ENCODE data around the gene ZNF57. TPM values are rescaled to one million over a fixed set of nuclear protein-coding genes. Genes with fewer than 3 reads are reported as not detected.
"Not testable (repeated sequence)": the region's sequence is repeated elsewhere in the genome, so short reads cannot be mapped to it uniquely, and the experiment has no call there.

The ZNF57 gene
- polyA plus RNA-seq, 3 donors from 2014 or later: 3.4 to 8.5 (median 3.7) TPM

DNA sequence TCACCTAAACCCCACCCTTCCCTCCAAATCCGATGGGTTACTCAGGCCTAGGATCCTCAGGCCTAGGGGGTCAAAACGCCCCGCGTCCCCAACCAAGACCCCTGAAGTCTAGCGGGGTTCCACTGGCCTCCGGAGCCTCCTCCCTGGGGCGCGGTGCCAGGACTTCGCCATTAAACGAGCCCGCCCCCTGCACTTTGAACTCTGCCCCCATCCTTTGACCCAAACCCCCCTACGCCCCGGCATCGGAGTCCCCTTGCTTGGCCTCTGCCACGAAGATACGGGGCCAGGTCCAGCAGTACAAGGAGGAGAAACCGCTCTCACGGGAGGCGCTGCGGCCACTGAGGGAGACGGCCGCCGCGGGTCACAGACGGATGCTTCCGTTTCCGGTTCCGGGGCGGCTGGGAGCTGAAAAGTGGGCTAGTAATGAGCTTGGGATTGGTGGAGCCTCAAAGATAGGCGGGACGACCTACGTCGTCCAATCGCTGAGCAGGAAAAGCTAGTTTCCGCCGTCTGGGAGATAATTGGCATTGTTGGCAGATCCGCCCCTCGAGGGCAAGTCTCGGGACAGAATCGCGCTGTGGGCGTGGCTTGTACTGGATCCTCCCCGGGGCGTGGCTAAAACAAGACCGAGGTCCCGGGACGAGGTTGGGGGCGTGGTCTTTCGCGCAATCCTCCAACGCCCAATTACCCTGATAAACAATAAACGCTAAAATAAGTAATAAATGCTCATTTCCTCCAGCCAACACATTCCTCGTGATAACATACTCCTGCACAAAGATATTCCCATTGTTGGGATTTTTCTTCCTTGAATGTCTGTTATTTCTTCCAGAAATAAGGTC is 49.8 kb downstream of the ZNF57 start:
- Mint-ChIP-seq H3K27me3 (ENCODE audit: low read depth in 3 of 3) (peaks cover 6% of the 10 kb centered on the region in 3 donors), H3K27ac (peak overlapping the region; percentile 89 to 99 (median 98)), H3K9me3 (no peaks in the 10 kb centered on the region), H3K4me3 (peak overlapping the region; percentile 93 to 99 (median 94)), H3K4me1 (peaks cover 25 to 32% of the 10 kb centered on the region in 2 donors), H3K36me3 (no peaks in the 10 kb centered on the region)
- DNase-seq: peak; percentile 100

GRCh38 chr19:2952953-2953481 is 52.3 kb downstream of the ZNF57 start:
- Mint-ChIP-seq H3K27me3 (ENCODE audit: low read depth in 3 of 3) (peaks cover 6% of the 10 kb centered on the region in 3 donors), H3K9me3 (no peaks in the 10 kb centered on the region), H3K4me1 (peaks cover 21 to 26% of the 10 kb centered on the region in 2 donors), H3K4me3 (no peak overlapping the region), H3K36me3 (no peaks in the 10 kb centered on the region), H3K27ac (no peak overlapping the region)
- DNase-seq: no peak

- Mint-ChIP-seq H3K36me3 (peaks cover 0 to 4% (median 0%) of the 10 kb centered on the region in 3 donors), H3K9me3 (no peaks in the 10 kb centered on the region), H3K4me3 (no peak overlapping the region), H3K27me3 (ENCODE audit: low read depth in 3 of 3) (peaks cover 0 to 7% (median 2%) of the 10 kb centered on the region in 3 donors), H3K4me1 (peaks cover under 1 to 4% of the 10 kb centered on the region in 2 donors), H3K27ac (no peak overlapping the region)
- no peak for DNase-seq
Observed at GRCh38 chr19:2957160-2957559, 56.4 kb downstream of the ZNF57 start.

DNA sequence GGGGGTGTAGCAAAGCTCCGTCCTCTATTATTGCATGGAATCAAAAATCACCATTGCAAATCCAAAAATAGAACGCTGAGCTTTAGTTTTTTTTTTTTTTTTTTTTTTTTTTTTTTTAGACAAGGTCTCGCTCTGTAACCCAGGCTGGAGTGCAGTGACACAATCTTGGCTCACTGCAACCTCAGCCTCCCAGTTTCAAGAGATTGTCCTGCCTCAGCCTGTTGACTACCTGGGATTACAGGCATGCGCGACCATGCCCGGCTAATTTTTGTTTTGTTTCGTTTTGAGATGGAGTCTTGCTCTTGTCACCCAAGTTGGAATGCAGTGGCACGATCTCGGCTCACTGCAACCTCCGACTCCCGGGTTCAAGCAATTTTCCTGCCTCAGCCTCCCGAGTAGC is 59.4 kb downstream of the ZNF57 start:
- H3K4me1 Mint-ChIP-seq: peaks cover 2 to 7% of the 10 kb centered on the region in 2 donors
- H3K4me3 Mint-ChIP-seq: no peak overlapping the region
- peaks cover under 1 to 7% (median 2%) of the 10 kb centered on the region in 3 donors for H3K27me3 Mint-ChIP-seq (ENCODE audit: low read depth in 3 of 3)
- no peak for DNase-seq
- peaks cover 0 to 4% (median 0%) of the 10 kb centered on the region in 3 donors for H3K36me3 Mint-ChIP-seq
- H3K9me3 Mint-ChIP-seq: no peaks in the 10 kb centered on the region
- H3K27ac Mint-ChIP-seq: no peak overlapping the region

DNA sequence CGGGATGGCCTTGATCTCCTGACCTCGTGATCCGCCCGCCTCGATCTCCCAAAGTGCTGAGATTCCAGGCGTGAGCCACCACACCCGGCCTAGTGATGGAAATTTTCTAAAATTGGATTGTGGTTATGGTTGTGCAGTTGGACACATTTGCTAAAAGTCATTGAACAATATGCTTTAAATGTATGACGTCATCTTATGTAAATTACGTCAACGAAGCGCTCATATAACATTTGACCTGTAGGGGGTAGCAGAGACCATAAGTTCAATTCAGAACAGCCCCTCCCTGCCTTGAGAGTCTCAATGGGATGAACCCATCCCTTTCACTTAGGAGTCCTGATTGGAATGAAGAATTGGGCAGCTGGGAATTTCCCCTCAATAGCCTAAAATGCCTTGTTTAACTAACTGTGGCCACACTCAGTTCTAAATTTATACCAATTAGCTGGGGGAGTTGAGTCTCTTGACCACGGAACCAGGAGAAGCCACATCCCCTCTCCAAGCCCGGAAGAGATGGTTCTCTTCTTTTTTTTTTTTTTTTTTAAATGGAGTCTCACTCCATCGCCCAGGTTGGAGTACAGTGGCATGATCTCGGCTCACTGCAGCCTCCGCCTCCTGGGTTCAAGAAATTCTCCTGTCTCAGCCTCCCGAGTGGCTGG is 61.4 kb downstream of the ZNF57 start:
- Mint-ChIP-seq H3K27me3 (ENCODE audit: low read depth in 3 of 3) (peaks cover 2 to 7% (median 2%) of the 10 kb centered on the region in 3 donors), H3K4me3 (no peak overlapping the region), H3K9me3 (no peaks in the 10 kb centered on the region), H3K27ac (peak overlapping the region in 4 of 6 donors; percentile 65 to 93 (median 78)), H3K36me3 (peaks cover 0 to 4% (median 0%) of the 10 kb centered on the region in 3 donors), H3K4me1 (peaks cover 2 to 7% of the 10 kb centered on the region in 2 donors)
- DNase-seq: peak; percentile 71 to 81 (median 75)

DNA sequence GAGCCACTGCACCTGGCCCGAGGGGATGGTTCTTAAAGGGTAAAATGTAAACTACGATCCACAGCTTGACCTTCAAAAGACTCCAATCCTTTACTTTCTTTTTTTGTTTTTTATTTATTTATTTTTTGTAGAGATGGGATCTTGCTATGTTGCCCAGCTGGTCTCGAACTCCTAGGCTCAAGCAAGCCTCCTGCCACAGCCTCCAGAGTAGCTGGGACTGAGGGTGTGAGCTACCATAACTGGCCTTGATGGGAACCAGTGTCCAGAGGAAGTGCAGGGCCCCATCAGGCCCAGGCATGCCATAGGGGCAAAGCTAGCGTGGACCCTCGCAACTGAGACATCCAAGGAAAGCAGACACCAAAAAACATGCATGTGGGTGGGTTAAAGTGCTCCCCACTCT is 62.4 kb downstream of the ZNF57 start:
- Mint-ChIP-seq H3K9me3 (no peaks in the 10 kb centered on the region), H3K27ac (no peak overlapping the region), H3K27me3 (ENCODE audit: low read depth in 3 of 3) (peaks cover 2 to 7% (median 2%) of the 10 kb centered on the region in 3 donors)

GRCh38 chr19:2963631-2964030 is 62.9 kb downstream of the ZNF57 start:
- H3K27me3 Mint-ChIP-seq (ENCODE audit: low read depth in 3 of 3); DNase-seq; H3K36me3 Mint-ChIP-seq; H3K9me3 Mint-ChIP-seq; H3K4me3 Mint-ChIP-seq; H3K4me1 Mint-ChIP-seq: not testable (repeated sequence)
- H3K27ac Mint-ChIP-seq: peak overlapping the region in 1 of 6 donors; percentile 10

More for the DNA sequence above, 62.4 kb downstream of the ZNF57 start:
- DNase-seq: no peak
- Mint-ChIP-seq H3K4me1 (peaks cover 2 to 7% of the 10 kb centered on the region in 2 donors), H3K4me3 (no peak overlapping the region), H3K36me3 (peaks cover 0 to 4% (median 0%) of the 10 kb centered on the region in 3 donors)

DNA sequence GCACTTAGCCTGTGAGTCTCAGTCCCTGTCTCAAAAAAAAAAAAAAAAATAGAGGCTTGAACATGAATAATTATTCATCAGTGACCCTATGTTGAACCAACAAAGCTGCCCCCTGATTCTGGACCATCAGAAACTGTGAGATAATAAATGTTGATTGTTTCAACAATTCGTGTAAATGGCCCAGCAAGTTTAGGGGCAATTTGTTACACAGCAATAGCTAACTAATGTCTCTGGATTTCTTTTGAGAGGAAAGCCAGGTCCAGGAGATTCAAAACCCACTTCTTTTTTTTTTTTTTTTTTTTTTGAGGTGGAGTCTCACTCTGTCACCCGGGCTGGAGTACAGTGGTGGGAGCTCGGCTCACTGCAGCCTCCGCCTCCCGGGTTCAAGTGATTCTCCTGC is 64.1 kb downstream of the ZNF57 start:
- DNase-seq: no peak
- H3K9me3 Mint-ChIP-seq: no peaks in the 10 kb centered on the region
- H3K36me3 Mint-ChIP-seq: peaks cover 0 to 4% (median 0%) of the 10 kb centered on the region in 3 donors
- H3K27ac Mint-ChIP-seq: no peak overlapping the region
- H3K4me1 Mint-ChIP-seq: peaks cover 2 to 7% of the 10 kb centered on the region in 2 donors
- peaks cover 2 to 7% (median 2%) of the 10 kb centered on the region in 3 donors for H3K27me3 Mint-ChIP-seq (ENCODE audit: low read depth in 3 of 3)
- no peak overlapping the region for H3K4me3 Mint-ChIP-seq

DNA sequence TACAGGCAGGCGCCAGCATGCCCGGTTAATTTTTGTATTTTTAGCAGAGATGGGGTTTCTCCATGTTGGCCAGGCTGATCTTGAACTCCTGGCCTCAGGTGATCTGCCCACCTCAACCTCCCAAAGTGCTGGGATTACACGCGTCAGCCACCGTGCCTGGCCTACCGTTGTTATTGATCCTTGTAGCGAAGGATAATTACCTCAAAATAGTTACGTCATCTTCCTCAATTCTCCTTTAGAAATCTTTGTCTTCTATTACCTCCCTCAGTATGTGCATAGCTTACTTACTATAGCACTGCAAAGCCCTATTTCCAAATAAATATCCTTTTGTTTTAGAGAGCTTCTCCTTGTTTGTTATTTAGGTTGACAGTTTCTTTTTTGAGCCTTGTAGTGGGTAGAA is 67.2 kb downstream of the ZNF57 start:
- no peak for DNase-seq
- H3K4me3 Mint-ChIP-seq: no peak overlapping the region

More for the DNA sequence above, 67.2 kb downstream of the ZNF57 start:
- H3K9me3 Mint-ChIP-seq: no peaks in the 10 kb centered on the region
- H3K36me3 Mint-ChIP-seq: no peaks in the 10 kb centered on the region
- H3K4me1 Mint-ChIP-seq: no peaks in the 10 kb centered on the region
- peaks cover 0 to 2% (median 2%) of the 10 kb centered on the region in 3 donors for H3K27me3 Mint-ChIP-seq (ENCODE audit: low read depth in 3 of 3)
- H3K27ac Mint-ChIP-seq: no peak overlapping the region

Other genes with a start within 250 kb of the ZNF57 start
- gene GNG7, start 198.2 kb upstream of the ZNF57 start, polyA plus RNA-seq: under 1 TPM; 0.22 to 0.84 (median 0.33) TPM
- gene DIRAS1, start 179.6 kb upstream of the ZNF57 start, polyA plus RNA-seq: not detected
- 10 to 100 TPM; 43.8 to 63.7 (median 46.8) TPM for gene SLC39A3, start 160.9 kb upstream of the ZNF57 start, polyA plus RNA-seq
- 10 to 100 TPM; 32.1 to 47.6 (median 34.3) TPM for gene SGTA, start 117.7 kb upstream of the ZNF57 start, polyA plus RNA-seq
- gene THOP1, start 115.4 kb upstream of the ZNF57 start, polyA plus RNA-seq: 10 to 100 TPM; 20.0 to 39.9 (median 31.6) TPM
- 1 to 10 TPM in 1 of 3 donors, under 1 TPM in 1, not detected in 1; 0.87 to 4.1 TPM for gene ZNF554, start 81.1 kb upstream of the ZNF57 start, polyA plus RNA-seq
- 1 to 10 TPM; 3.2 to 7.1 (median 3.8) TPM for gene ZNF555, start 59.5 kb upstream of the ZNF57 start, polyA plus RNA-seq
- gene ZNF556, start 33.6 kb upstream of the ZNF57 start, polyA plus RNA-seq: not detected
- 1 to 10 TPM in 2 of 3 donors, not detected in 1; 1.1 to 2.1 TPM for gene ZNF77, start 44.0 kb downstream of the ZNF57 start, polyA plus RNA-seq
- 1 to 10 TPM in 2 of 3 donors, under 1 TPM in 1; 0.34 to 2.3 (median 1.8) TPM for gene TLE6, start 76.6 kb downstream of the ZNF57 start, polyA plus RNA-seq
- 1 to 10 TPM; 1.2 to 2.4 (median 1.3) TPM for gene TLE2, start 128.4 kb downstream of the ZNF57 start, polyA plus RNA-seq
- 100 to 1,000 TPM; 382 to 635 (median 466) TPM for gene TLE5, start 161.6 kb downstream of the ZNF57 start, polyA plus RNA-seq
- under 1 TPM in 1 of 3 donors, not detected in 2; 0.09 TPM for gene GNA11, start 193.4 kb downstream of the ZNF57 start, polyA plus RNA-seq
- gene GNA15, start 235.1 kb downstream of the ZNF57 start, polyA plus RNA-seq: 1 to 10 TPM in 2 of 3 donors, under 1 TPM in 1; 0.25 to 2.8 (median 2.3) TPM

All from immature natural killer cell (primary cell).